Measurements from ENCODE around the gene RRAS2. TPM values are rescaled to one million over a fixed set of nuclear protein-coding genes. Genes with fewer than 3 reads are reported as not detected.
"Not testable (repeated sequence)": the region's sequence is repeated elsewhere in the genome, so short reads cannot be mapped to it uniquely, and the experiment has no call there.

Gene RRAS2
- total RNA-seq, 1 experiment from 2014 or later: 128 TPM

DNA sequence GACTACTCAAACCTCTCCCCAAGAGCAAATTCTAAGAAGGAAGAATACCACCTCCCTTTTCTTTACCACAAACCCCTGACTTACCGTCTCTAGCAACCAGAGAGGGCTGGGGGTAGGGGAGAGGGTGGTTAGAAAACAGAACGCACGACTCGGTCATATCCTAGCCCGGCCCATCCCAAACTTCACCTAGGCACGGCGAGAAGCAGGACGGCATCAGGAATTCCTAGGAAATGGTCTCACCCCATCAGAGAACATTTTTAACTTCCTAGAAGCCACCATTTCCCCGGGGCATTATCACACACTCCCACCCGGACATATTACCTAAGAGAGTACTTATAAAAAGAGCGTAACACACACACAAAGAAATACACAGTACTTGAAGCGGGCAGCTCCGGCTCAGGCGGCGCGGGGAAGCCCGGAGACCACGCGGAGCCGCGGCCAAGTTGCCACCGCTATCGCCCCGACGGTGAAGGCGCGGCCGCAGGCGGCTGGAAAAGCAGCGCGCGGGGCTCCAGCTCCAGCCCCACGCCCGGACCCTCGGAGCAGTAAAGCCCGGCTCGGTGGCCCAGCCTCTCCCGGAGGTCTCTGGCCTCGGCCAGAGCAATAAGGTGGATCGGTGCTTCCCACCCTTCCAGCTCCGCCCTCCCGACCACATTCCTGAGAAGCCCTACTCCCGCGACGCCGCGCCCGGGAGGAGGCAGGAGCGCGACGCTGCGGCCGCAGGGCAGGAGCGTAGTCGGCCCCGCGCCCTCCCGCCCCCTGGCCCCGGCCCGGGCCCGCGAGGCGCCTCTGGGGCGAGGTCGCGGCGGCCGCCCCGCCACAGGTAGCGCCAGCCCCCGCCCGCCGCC lies 878 bp downstream of the RRAS2 start:
- Mint-ChIP-seq H3K36me3 (ENCODE audit: insufficient read depth, unreplicated experiment) (peaks cover 9% of the 10 kb centered on the region), H3K27me3 (ENCODE audit: insufficient read depth, unreplicated experiment) (no peaks in the 10 kb centered on the region), H3K9me3 (ENCODE audit: unreplicated experiment) (no peaks in the 10 kb centered on the region), H3K4me1 (ENCODE audit: insufficient read depth, unreplicated experiment) (peaks cover 38% of the 10 kb centered on the region), H3K27ac (ENCODE audit: low read depth, unreplicated experiment) (peak overlapping the region; percentile 97), H3K4me3 (ENCODE audit: unreplicated experiment) (peak overlapping the region; percentile 94)
- no TSS peak for BruUV-seq (replicated peaks)
- ChIA-PET CTCF (interaction anchor here (0.8 to 3.8 kb wide), 7 partner anchors 12 to 98 kb away, joined by 3 to 22 read pairs (median 4); no protein-coding TSS in a partner anchor), POLR2A (interaction anchor here (0.6 to 5.3 kb wide), 28 partner anchors 11 to 103 kb away, joined by 3 to 38 read pairs (median 4); no protein-coding TSS in a partner anchor)
- TF ChIP-seq, protein P1, sequence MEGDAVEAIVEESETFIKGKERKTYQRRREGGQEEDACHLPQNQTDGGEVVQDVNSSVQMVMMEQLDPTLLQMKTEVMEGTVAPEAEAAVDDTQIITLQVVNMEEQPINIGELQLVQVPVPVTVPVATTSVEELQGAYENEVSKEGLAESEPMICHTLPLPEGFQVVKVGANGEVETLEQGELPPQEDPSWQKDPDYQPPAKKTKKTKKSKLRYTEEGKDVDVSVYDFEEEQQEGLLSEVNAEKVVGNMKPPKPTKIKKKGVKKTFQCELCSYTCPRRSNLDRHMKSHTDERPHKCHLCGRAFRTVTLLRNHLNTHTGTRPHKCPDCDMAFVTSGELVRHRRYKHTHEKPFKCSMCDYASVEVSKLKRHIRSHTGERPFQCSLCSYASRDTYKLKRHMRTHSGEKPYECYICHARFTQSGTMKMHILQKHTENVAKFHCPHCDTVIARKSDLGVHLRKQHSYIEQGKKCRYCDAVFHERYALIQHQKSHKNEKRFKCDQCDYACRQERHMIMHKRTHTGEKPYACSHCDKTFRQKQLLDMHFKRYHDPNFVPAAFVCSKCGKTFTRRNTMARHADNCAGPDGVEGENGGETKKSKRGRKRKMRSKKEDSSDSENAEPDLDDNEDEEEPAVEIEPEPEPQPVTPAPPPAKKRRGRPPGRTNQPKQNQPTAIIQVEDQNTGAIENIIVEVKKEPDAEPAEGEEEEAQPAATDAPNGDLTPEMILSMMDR (IDR thresholded peaks at IDR 0.05; ENCODE audit: unreplicated experiment): no peak
- intact Hi-C loops (cut with micrococcal nuclease): loop anchor here (1.0 to 5.0 kb wide), 5 partner anchors 21 to 97 kb away; no protein-coding TSS in a partner anchor
- peak; percentile 76 for DNase-seq (ENCODE audit: unreplicated experiment)

DNA sequence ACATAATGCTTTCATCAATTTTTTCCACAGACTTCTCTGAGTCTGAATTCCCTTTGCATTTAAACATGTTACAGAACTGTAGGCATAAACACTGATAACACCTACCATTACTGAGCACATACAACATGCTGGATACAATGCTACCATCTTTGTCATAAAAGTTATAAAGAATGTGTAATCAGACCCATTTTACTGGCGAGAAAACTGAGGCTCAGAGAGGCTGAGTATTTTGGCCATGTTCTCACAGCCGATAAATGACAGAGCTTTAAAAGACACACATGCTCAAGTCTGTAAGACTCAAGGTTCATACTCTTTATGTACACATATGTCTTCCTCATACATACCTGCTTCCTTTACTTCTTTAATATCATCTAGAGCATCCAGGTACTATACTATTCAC lies 2.6 kb downstream of the RRAS2 start:
- Mint-ChIP-seq H3K27ac (ENCODE audit: low read depth, unreplicated experiment) (no peak overlapping the region), H3K4me3 (ENCODE audit: unreplicated experiment) (peak overlapping the region; percentile 94), H3K36me3 (ENCODE audit: insufficient read depth, unreplicated experiment) (peaks cover 7% of the 10 kb centered on the region), H3K27me3 (ENCODE audit: insufficient read depth, unreplicated experiment) (no peaks in the 10 kb centered on the region), H3K4me1 (ENCODE audit: insufficient read depth, unreplicated experiment) (peaks cover 31% of the 10 kb centered on the region), H3K9me3 (ENCODE audit: unreplicated experiment) (no peaks in the 10 kb centered on the region)
- BruUV-seq (replicated peaks): no TSS peak
- intact Hi-C loops (cut with micrococcal nuclease): loop anchor here (5.0 kb wide), 1 partner anchor 61 kb away; no protein-coding TSS in a partner anchor
- ChIA-PET CTCF (interaction anchor here (0.6 to 3.8 kb wide), 4 partner anchors 14 to 54 kb away, joined by 3 to 22 read pairs (median 6); no protein-coding TSS in a partner anchor), POLR2A (interaction anchor here (0.7 to 5.3 kb wide), 13 partner anchors 11 to 545 kb away, joined by 3 to 37 read pairs (median 5); no protein-coding TSS in a partner anchor)
- TF ChIP-seq, protein P1 (IDR thresholded peaks at IDR 0.05; ENCODE audit: unreplicated experiment): no peak
- DNase-seq (ENCODE audit: unreplicated experiment): no peak

DNA sequence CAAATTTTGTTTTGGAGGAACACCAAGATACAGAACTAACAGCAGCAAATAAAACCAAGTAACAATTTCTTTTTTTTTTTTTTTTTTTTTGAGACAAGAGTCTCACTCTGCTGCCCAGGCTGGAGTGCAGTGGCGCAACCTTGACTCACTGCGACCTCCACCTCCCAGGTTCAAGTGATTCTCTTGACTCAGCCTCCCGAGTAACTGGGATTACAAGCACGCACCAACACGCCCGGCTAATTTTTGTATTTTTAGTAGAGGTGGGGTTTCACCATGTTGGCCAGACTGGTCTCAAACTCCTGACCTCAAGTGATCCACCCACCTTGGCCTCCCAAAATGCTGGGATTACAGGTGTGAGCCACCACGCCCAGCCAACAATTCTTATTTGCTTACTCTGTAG lies 4.4 kb downstream of the RRAS2 start:
- ChIA-PET POLR2A (interaction anchor here (0.7 to 5.3 kb wide), 2 partner anchors 12 to 16 kb away, joined by 4 to 37 read pairs; no protein-coding TSS in a partner anchor), CTCF (interaction anchor here (1.8 to 3.8 kb wide), 2 partner anchors 12 to 52 kb away, joined by 6 to 22 read pairs; no protein-coding TSS in a partner anchor)
- not testable (repeated sequence) for H3K36me3 Mint-ChIP-seq (ENCODE audit: insufficient read depth, unreplicated experiment); H3K4me3 Mint-ChIP-seq (ENCODE audit: unreplicated experiment); H3K9me3 Mint-ChIP-seq (ENCODE audit: unreplicated experiment); BruUV-seq (replicated peaks); H3K27me3 Mint-ChIP-seq (ENCODE audit: insufficient read depth, unreplicated experiment)
- H3K4me1 Mint-ChIP-seq (ENCODE audit: insufficient read depth, unreplicated experiment): peaks cover 40% of the 10 kb centered on the region
- H3K27ac Mint-ChIP-seq (ENCODE audit: low read depth, unreplicated experiment): peak overlapping the region; percentile 46
- peak; percentile 20 for DNase-seq (ENCODE audit: unreplicated experiment)
- intact Hi-C loops (cut with micrococcal nuclease): loop anchor here (5.0 kb wide), 1 partner anchor 63 kb away; no protein-coding TSS in a partner anchor

DNA sequence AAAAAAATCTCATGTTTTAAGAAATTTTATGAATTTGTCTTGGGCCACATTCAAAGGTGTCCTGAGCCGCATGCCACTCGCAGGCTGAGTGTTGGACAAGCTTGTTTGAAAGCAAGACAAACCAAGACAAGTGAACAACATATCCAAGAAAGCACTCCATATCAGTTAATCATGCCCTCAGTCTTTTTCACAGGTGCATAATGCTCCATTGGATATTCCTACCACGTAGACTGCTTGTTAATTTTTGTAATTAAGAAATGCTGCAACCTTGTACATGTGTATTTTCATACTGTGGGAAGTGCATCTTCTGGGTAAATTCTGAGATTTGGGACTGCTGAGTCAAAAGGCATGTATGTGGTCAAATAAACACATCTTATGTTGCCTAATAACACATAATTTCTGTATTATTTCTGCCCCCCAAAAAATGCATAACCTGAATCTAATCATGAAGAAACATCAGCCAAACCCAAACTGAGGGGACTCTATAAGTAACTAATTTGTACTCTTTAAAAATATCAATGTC lies 8.2 kb downstream of the RRAS2 start:
- POLR2A ChIA-PET: interaction anchor here (0.7 kb wide), 1 partner anchor 63 kb away, joined by 3 read pairs; no protein-coding TSS in a partner anchor
- H3K9me3 Mint-ChIP-seq (ENCODE audit: unreplicated experiment): no peaks in the 10 kb centered on the region
- H3K36me3 Mint-ChIP-seq (ENCODE audit: insufficient read depth, unreplicated experiment): no peaks in the 10 kb centered on the region
- no peaks in the 10 kb centered on the region for H3K27me3 Mint-ChIP-seq (ENCODE audit: insufficient read depth, unreplicated experiment)
- no peak overlapping the region for H3K4me3 Mint-ChIP-seq (ENCODE audit: unreplicated experiment)
- CTCF ChIA-PET: interaction anchor here (0.6 to 0.9 kb wide), 3 partner anchors 28 to 42 kb away, joined by 3 read pairs; no protein-coding TSS in a partner anchor
- no peak overlapping the region for H3K27ac Mint-ChIP-seq (ENCODE audit: low read depth, unreplicated experiment)
- TF ChIP-seq, protein P1 (IDR thresholded peaks at IDR 0.05; ENCODE audit: unreplicated experiment): no peak
- intact Hi-C loops (cut with micrococcal nuclease): no loop called here
- peaks cover 29% of the 10 kb centered on the region for H3K4me1 Mint-ChIP-seq (ENCODE audit: insufficient read depth, unreplicated experiment)
- BruUV-seq (replicated peaks): no TSS peak
- DNase-seq (ENCODE audit: unreplicated experiment): no peak
